Astrocyte (in vitro differentiated cells and primary cell): ENCODE data around the gene FBXO11. TPM values are rescaled to one million over a fixed set of nuclear protein-coding genes. Genes with fewer than 3 reads are reported as not detected.

Experiments used
- DNase-seq: peaks from one replicate; pipeline ENCODE4 v3.0.0-alpha.2; 2010; ENCODE audit warnings: low read depth
- FAIRE-seq: peaks from 2 replicates; lab custom pipeline; 2011; peaks lifted over from hg19 to GRCh38; lab: Jason Lieb, UNC
- H2AFZ ChIP-seq: 2 replicates; pipeline ENCODE4 v1.6.0; 2012; ENCODE audit warnings: low read depth, low read length, inconsistent platforms
- H3K27ac ChIP-seq: 2 replicates; pipeline ENCODE4 v1.5.1; 2011; ENCODE audit warnings: low read depth, low read length, inconsistent platforms
- H3K27me3 ChIP-seq: 2 replicates; pipeline ENCODE4 v1.6.0; 2011; ENCODE audit warnings: low read length, inconsistent platforms; ENCODE audit not compliant: insufficient read depth
- H3K36me3 ChIP-seq: 2 replicates; pipeline ENCODE4 v1.5.1; 2011; ENCODE audit warnings: low read length, inconsistent platforms; ENCODE audit not compliant: insufficient read depth
- H3K4me1 ChIP-seq: 2 replicates; pipeline ENCODE4 v1.5.1; 2011; ENCODE audit warnings: low read length, inconsistent platforms; ENCODE audit not compliant: insufficient read depth
- H3K4me2 ChIP-seq: 2 replicates; pipeline ENCODE4 v1.6.0; 2012; ENCODE audit warnings: low read length, inconsistent platforms
- H3K4me3 ChIP-seq: 2 replicates; pipeline ENCODE4 v1.5.1; 2011; ENCODE audit warnings: low read depth, mild to moderate bottlenecking, low read length, inconsistent platforms; ENCODE audit not compliant: insufficient read depth
- H3K79me2 ChIP-seq: 2 replicates; pipeline ENCODE4 v1.6.0; 2012; ENCODE audit warnings: mild to moderate bottlenecking, low read length, inconsistent platforms; ENCODE audit not compliant: insufficient read depth
- H3K9ac ChIP-seq: 2 replicates; pipeline ENCODE4 v1.6.0; 2012; ENCODE audit warnings: mild to moderate bottlenecking, low read length, inconsistent platforms
- H3K9me3 ChIP-seq: 2 replicates; pipeline ENCODE4 v1.5.1; 2012; ENCODE audit warnings: low read depth, mild to moderate bottlenecking, low read length, inconsistent platforms; ENCODE audit not compliant: insufficient read depth
- H4K20me1 ChIP-seq: 2 replicates; pipeline ENCODE4 v1.6.0; 2012; ENCODE audit warnings: low read length, inconsistent platforms; ENCODE audit not compliant: insufficient read depth
- H3K27ac Mint-ChIP-seq: one replicate; pipeline ENCODE4 v1.8.0; 2021; ENCODE audit warnings: mild to moderate bottlenecking, mixed read lengths; ENCODE audit not compliant: unreplicated experiment
- H3K27me3 Mint-ChIP-seq: one replicate; pipeline ENCODE4 v1.8.0; 2021; ENCODE audit warnings: low read depth, mixed read lengths; ENCODE audit not compliant: unreplicated experiment
- H3K36me3 Mint-ChIP-seq: one replicate; pipeline ENCODE4 v1.8.0; 2021; ENCODE audit warnings: low read depth, mixed read lengths; ENCODE audit not compliant: unreplicated experiment
- H3K4me1 Mint-ChIP-seq: one replicate; pipeline ENCODE4 v1.8.0; 2021; ENCODE audit warnings: low read depth, mixed read lengths; ENCODE audit not compliant: unreplicated experiment
- H3K4me3 Mint-ChIP-seq: one replicate; pipeline ENCODE4 v1.8.0; 2021; ENCODE audit warnings: mild to moderate bottlenecking, moderate library complexity, mixed read lengths; ENCODE audit not compliant: unreplicated experiment
- H3K9me3 Mint-ChIP-seq: one replicate; pipeline ENCODE4 v1.8.0; 2021; ENCODE audit warnings: mild to moderate bottlenecking, mixed read lengths; ENCODE audit not compliant: unreplicated experiment
- EZH2 ChIP-seq: IDR thresholded peaks from 2 replicates; pipeline ENCODE4 v1.6.1; 2012; ENCODE audit warnings: mild to moderate bottlenecking, low read length, inconsistent platforms; ENCODE audit not compliant: insufficient read depth
- total RNA-seq: library from RNA; stranded (reverse); gene quantifications from 2 replicates; pipeline ENCODE4 v1.2.1, GENCODE V29; 2021
- TF ChIP-seq, protein P1 (sequence below): IDR thresholded peaks from 2 replicates; pipeline ENCODE4 v1.5.1; 2011; ENCODE audit warnings: low read depth, mild to moderate bottlenecking, inconsistent platforms, low read length, moderate library complexity; ENCODE audit not compliant: insufficient read depth

FBXO11 gene
- total RNA-seq, 1 donor from 2014 or later = 70.8 TPM

DNA sequence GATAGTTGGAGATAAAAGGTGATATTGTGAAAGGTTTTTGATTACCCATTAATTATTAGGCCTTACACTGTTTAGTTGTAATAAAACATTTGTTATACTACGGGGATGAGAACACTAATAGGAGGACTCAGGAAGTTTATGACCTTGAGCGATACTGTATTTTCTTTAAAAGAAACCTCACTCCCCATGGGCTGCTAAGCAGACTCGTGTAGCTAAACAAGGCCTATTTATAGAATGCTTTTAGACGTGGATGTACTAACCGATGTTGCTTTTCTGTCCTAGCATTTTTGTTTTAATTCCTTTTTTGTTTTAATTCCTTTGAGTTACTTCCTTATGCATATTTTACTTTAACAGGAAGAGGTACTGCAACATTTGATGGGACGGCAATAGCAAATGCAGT lies 100.4 kb downstream of the FBXO11 start:
- no peak for DNase-seq
- no peak overlapping the region for H2AFZ ChIP-seq
- no peak overlapping the region for H3K4me2 ChIP-seq
- H3K79me2 ChIP-seq = peaks cover 20% of the 10 kb centered on the region
- peaks cover 70% of the 10 kb centered on the region for H3K36me3 ChIP-seq
- H3K4me1 ChIP-seq = no peaks in the 10 kb centered on the region
- H3K27ac Mint-ChIP-seq = no peak overlapping the region
- TF ChIP-seq, protein P1, sequence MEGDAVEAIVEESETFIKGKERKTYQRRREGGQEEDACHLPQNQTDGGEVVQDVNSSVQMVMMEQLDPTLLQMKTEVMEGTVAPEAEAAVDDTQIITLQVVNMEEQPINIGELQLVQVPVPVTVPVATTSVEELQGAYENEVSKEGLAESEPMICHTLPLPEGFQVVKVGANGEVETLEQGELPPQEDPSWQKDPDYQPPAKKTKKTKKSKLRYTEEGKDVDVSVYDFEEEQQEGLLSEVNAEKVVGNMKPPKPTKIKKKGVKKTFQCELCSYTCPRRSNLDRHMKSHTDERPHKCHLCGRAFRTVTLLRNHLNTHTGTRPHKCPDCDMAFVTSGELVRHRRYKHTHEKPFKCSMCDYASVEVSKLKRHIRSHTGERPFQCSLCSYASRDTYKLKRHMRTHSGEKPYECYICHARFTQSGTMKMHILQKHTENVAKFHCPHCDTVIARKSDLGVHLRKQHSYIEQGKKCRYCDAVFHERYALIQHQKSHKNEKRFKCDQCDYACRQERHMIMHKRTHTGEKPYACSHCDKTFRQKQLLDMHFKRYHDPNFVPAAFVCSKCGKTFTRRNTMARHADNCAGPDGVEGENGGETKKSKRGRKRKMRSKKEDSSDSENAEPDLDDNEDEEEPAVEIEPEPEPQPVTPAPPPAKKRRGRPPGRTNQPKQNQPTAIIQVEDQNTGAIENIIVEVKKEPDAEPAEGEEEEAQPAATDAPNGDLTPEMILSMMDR = no peak
- no peak for TF ChIP-seq EZH2
- no peaks in the 10 kb centered on the region for H3K9me3 Mint-ChIP-seq
- no peak overlapping the region for H3K27ac ChIP-seq
- FAIRE-seq = no peak
- H3K27me3 ChIP-seq = no peaks in the 10 kb centered on the region
- no peaks in the 10 kb centered on the region for H3K4me1 Mint-ChIP-seq
- peaks cover 18% of the 10 kb centered on the region for H3K36me3 Mint-ChIP-seq
- H3K9ac ChIP-seq = no peak overlapping the region
- peaks cover 5% of the 10 kb centered on the region for H3K9me3 ChIP-seq
- H3K27me3 Mint-ChIP-seq = no peaks in the 10 kb centered on the region
- no peak overlapping the region for H3K4me3 ChIP-seq
- H3K4me3 Mint-ChIP-seq = no peak overlapping the region
- peaks cover 17% of the 10 kb centered on the region for H4K20me1 ChIP-seq

DNA sequence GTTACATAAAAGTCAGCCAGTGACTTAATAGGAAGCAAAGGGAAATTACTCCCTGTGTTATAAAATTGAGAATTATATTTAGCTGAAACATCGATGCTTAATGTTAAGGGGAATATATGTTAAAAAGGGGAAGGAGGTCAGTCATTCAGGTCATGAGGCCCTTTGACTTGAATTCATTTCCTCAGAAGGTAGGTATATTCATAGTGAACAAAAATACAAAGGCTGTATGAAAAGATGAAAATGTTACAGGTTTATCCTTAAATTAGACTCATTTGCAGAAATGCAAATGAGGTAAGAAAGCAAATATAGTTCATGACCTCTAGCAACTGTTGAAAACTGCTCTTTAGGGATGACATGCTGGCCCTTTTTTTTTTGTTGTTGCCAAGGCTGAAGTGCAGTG lies 102.5 kb downstream of the FBXO11 start:
- Histone ChIP-seq H2AFZ (no peak overlapping the region), H3K4me3 (no peak overlapping the region), H3K79me2 (peaks cover 27% of the 10 kb centered on the region), H3K4me2 (no peak overlapping the region), H3K27me3 (no peaks in the 10 kb centered on the region), H3K27ac (no peak overlapping the region), H3K9ac (no peak overlapping the region), H3K4me1 (no peaks in the 10 kb centered on the region), H3K9me3 (peaks cover 5% of the 10 kb centered on the region), H4K20me1 (peaks cover 28% of the 10 kb centered on the region), H3K36me3 (peaks cover 78% of the 10 kb centered on the region)
- no peaks in the 10 kb centered on the region for H3K9me3 Mint-ChIP-seq
- no peak for FAIRE-seq
- no peak for DNase-seq
- peaks cover 31% of the 10 kb centered on the region for H3K36me3 Mint-ChIP-seq
- H3K27me3 Mint-ChIP-seq = no peaks in the 10 kb centered on the region
- no peaks in the 10 kb centered on the region for H3K4me1 Mint-ChIP-seq
- TF ChIP-seq, protein P1 = no peak
- no peak for TF ChIP-seq EZH2
- no peak overlapping the region for H3K4me3 Mint-ChIP-seq
- H3K27ac Mint-ChIP-seq = peak overlapping the region; percentile 26

DNA sequence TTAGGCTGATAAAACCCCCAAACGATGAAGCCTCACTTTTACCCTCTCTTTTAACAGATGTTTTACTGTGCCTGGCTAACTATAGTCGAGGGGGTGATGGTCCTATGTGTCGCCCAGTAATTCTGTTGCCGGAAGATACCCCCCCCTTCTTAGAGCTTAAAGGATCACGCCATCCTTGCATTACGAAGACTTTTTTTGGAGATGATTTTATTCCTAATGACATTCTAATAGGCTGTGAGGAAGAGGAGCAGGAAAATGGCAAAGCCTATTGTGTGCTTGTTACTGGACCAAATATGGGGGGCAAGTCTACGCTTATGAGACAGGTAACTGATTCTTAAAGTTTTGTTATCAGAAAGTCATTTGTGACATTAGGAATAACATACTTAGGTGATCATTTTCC lies 102.9 kb downstream of the FBXO11 start:
- H3K4me1 ChIP-seq = no peaks in the 10 kb centered on the region
- H4K20me1 ChIP-seq = peaks cover 30% of the 10 kb centered on the region
- H3K36me3 ChIP-seq = peaks cover 79% of the 10 kb centered on the region
- H3K79me2 ChIP-seq = peaks cover 27% of the 10 kb centered on the region
- Mint-ChIP-seq H3K27ac (no peak overlapping the region), H3K27me3 (no peaks in the 10 kb centered on the region), H3K4me1 (no peaks in the 10 kb centered on the region), H3K4me3 (no peak overlapping the region), H3K36me3 (peaks cover 34% of the 10 kb centered on the region), H3K9me3 (no peaks in the 10 kb centered on the region)
- H3K4me3 ChIP-seq = no peak overlapping the region
- FAIRE-seq (no peak), DNase-seq (no peak)
- H3K9ac ChIP-seq = no peak overlapping the region
- no peak overlapping the region for H3K4me2 ChIP-seq
- H3K27ac ChIP-seq = no peak overlapping the region
- no peaks in the 10 kb centered on the region for H3K27me3 ChIP-seq
- TF ChIP-seq, protein P1 = no peak
- TF ChIP-seq EZH2 = no peak
- peaks cover 5% of the 10 kb centered on the region for H3K9me3 ChIP-seq
- no peak overlapping the region for H2AFZ ChIP-seq
